Suprapubic skin (tissue), 4 donors: ENCODE measurements around the gene SLC26A9. TPM values are rescaled to one million over a fixed set of nuclear protein-coding genes. Genes with fewer than 3 reads are reported as not detected.

ENCODE experiments used
- DNase-seq, 2 donors: peaks; one replicate each; pipeline ENCODE4 v3.0.0-alpha.2; 2019; ENCODE audit warnings: low spot score in 2 of 2
- H3K27ac ChIP-seq: fragments of 200-600 bp; sonication (generic); one replicate; pipeline ENCODE4 v1.5.1; 2019
- H3K27me3 ChIP-seq: fragments of 200-600 bp; sonication (generic); one replicate; pipeline ENCODE4 v1.5.1; 2019
- H3K36me3 ChIP-seq: fragments of 200-600 bp; sonication (generic); one replicate; pipeline ENCODE4 v1.5.1; 2019
- H3K4me1 ChIP-seq: fragments of 200-600 bp; sonication (generic); one replicate; pipeline ENCODE4 v1.5.1; 2019
- H3K4me3 ChIP-seq: fragments of 200-600 bp; sonication (generic); one replicate; pipeline ENCODE4 v1.5.1; 2019; ENCODE audit warnings: mild to moderate bottlenecking
- H3K9me3 ChIP-seq: fragments of 200-600 bp; sonication (generic); one replicate; pipeline ENCODE4 v1.5.1; 2019
- EP300 ChIP-seq: sonication (generic); formaldehyde crosslinking; IDR thresholded peaks from one replicate; pipeline ENCODE4 v1.6.1; 2017; ENCODE audit warnings: antibody characterized with exemption
- POLR2A ChIP-seq, 2 donors: fragments of 450-650 bp; IDR thresholded peaks; one replicate each; pipeline ENCODE4 v1.6.1; 2017; ENCODE audit warnings: antibody characterized with exemption in 2 of 2, mild to moderate bottlenecking in 2 of 2, moderate library complexity in 2 of 2
- POLR2AphosphoS5 ChIP-seq, 3 donors: sonication (generic); formaldehyde crosslinking; IDR thresholded peaks; one replicate each; pipeline ENCODE4 v1.6.1; 2017; ENCODE audit warnings: antibody characterized with exemption in 3 of 3
- WGBS: methylation state at CpG from one replicate; pipeline ENCODE4 v1.1.5; 2018; 5-methylcytosine and 5-hydroxymethylcytosine counted together
- total RNA-seq, 4 donors: library from RNA; depleted of rRNA; stranded (reverse); fragments of >200 nt; gene quantifications; one replicate each; pipeline ENCODE4 v1.1.0, GENCODE V29; 2016
- TF ChIP-seq, protein P1 (sequence below), 2 donors: fragments of 200-600 bp in 1 of 2; fragments of 450-650 bp in 1 of 2; sonication (generic) in 1 of 2; IDR thresholded peaks; one replicate each; pipeline ENCODE4 v1.5.1; 2016 to 2019; ENCODE audit warnings: antibody characterized with exemption in 2 of 2, mild to moderate bottlenecking in 1 of 2, moderate library complexity in 1 of 2

SLC26A9 gene
- total RNA-seq, 4 donors from 2014 or later = 5.7 to 7.2 (median 6.6) TPM

- Histone ChIP-seq H3K4me1 (no peaks in the 10 kb centered on the region), H3K4me3 (no peak overlapping the region), H3K27ac (no peak overlapping the region), H3K9me3 (no peaks in the 10 kb centered on the region), H3K36me3 (no peaks in the 10 kb centered on the region), H3K27me3 (peaks cover 21% of the 10 kb centered on the region)
- TF ChIP-seq POLR2AphosphoS5 (IDR thresholded peaks at IDR 0.05) (no peak), EP300 (no peak), POLR2A (IDR thresholded peaks at IDR 0.05) (no peak)
- TF ChIP-seq, protein P1, sequence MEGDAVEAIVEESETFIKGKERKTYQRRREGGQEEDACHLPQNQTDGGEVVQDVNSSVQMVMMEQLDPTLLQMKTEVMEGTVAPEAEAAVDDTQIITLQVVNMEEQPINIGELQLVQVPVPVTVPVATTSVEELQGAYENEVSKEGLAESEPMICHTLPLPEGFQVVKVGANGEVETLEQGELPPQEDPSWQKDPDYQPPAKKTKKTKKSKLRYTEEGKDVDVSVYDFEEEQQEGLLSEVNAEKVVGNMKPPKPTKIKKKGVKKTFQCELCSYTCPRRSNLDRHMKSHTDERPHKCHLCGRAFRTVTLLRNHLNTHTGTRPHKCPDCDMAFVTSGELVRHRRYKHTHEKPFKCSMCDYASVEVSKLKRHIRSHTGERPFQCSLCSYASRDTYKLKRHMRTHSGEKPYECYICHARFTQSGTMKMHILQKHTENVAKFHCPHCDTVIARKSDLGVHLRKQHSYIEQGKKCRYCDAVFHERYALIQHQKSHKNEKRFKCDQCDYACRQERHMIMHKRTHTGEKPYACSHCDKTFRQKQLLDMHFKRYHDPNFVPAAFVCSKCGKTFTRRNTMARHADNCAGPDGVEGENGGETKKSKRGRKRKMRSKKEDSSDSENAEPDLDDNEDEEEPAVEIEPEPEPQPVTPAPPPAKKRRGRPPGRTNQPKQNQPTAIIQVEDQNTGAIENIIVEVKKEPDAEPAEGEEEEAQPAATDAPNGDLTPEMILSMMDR (IDR thresholded peaks at IDR 0.05) = no peak
- peak; percentile 2 to 7 for DNase-seq
- WGBS = 96% methylated on average over 8 of the region's 8 CpGs
Observed at GRCh38 chr1:205926636-205927035, 16.6 kb downstream of the SLC26A9 start.

- 79% methylated on average over 5 of the region's 5 CpGs for WGBS
- no peaks in the 10 kb centered on the region for H3K9me3 ChIP-seq
- no peak overlapping the region for H3K27ac ChIP-seq
- H3K27me3 ChIP-seq = peaks cover 21% of the 10 kb centered on the region
- TF ChIP-seq, protein P1 (IDR thresholded peaks at IDR 0.05) = no peak
- TF ChIP-seq EP300 = no peak
- no peak for TF ChIP-seq POLR2A (IDR thresholded peaks at IDR 0.05)
- no peak for TF ChIP-seq POLR2AphosphoS5 (IDR thresholded peaks at IDR 0.05)
- no peaks in the 10 kb centered on the region for H3K36me3 ChIP-seq
- H3K4me3 ChIP-seq = no peak overlapping the region
- no peaks in the 10 kb centered on the region for H3K4me1 ChIP-seq
- peak in 1 of 2 donors; percentile 48 for DNase-seq
Observed at GRCh38 chr1:205926213-205926612, 17.0 kb downstream of the SLC26A9 start.

DNA sequence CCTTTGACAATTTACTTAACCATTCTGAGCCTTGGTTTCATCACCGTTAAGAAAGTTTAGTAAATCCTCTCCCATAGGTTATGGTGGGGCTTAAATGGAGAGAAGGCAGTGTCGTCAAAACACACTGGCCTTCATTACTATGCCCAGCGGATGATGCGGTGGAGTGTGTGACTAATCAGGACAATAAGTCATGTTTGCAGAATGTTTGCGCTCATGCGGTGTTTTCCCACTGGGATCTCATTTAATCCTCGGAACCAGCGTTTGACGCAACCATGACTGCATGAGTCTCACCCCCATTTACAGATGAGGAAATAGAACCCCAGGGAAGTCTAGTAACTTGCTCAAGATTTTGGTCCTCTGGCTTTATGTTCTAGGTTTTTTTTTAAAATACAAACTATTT lies 17.5 kb downstream of the SLC26A9 start:
- Histone ChIP-seq H3K4me1 (no peaks in the 10 kb centered on the region), H3K27me3 (peaks cover 16% of the 10 kb centered on the region), H3K4me3 (no peak overlapping the region), H3K27ac (no peak overlapping the region), H3K36me3 (no peaks in the 10 kb centered on the region), H3K9me3 (no peaks in the 10 kb centered on the region)
- 74% methylated on average over 9 of the region's 9 CpGs for WGBS
- TF ChIP-seq POLR2AphosphoS5 (IDR thresholded peaks at IDR 0.05) (no peak), POLR2A (IDR thresholded peaks at IDR 0.05) (no peak)
- TF ChIP-seq, protein P1 (IDR thresholded peaks at IDR 0.05) = no peak
- peak; percentile 20 to 61 for DNase-seq

GRCh38 chr1:205924460-205924790 lies 18.8 kb downstream of the SLC26A9 start:
- H3K27me3 ChIP-seq = peaks cover 11% of the 10 kb centered on the region
- H3K36me3 ChIP-seq = no peaks in the 10 kb centered on the region
- H3K27ac ChIP-seq = no peak overlapping the region
- no peaks in the 10 kb centered on the region for H3K9me3 ChIP-seq
- H3K4me3 ChIP-seq = no peak overlapping the region
- H3K4me1 ChIP-seq = peaks cover under 1% of the 10 kb centered on the region
- no peak for DNase-seq
- TF ChIP-seq, protein P1 (IDR thresholded peaks at IDR 0.05) = no peak
- TF ChIP-seq POLR2A (IDR thresholded peaks at IDR 0.05) (no peak), EP300 (no peak), POLR2AphosphoS5 (IDR thresholded peaks at IDR 0.05) (no peak)

DNA sequence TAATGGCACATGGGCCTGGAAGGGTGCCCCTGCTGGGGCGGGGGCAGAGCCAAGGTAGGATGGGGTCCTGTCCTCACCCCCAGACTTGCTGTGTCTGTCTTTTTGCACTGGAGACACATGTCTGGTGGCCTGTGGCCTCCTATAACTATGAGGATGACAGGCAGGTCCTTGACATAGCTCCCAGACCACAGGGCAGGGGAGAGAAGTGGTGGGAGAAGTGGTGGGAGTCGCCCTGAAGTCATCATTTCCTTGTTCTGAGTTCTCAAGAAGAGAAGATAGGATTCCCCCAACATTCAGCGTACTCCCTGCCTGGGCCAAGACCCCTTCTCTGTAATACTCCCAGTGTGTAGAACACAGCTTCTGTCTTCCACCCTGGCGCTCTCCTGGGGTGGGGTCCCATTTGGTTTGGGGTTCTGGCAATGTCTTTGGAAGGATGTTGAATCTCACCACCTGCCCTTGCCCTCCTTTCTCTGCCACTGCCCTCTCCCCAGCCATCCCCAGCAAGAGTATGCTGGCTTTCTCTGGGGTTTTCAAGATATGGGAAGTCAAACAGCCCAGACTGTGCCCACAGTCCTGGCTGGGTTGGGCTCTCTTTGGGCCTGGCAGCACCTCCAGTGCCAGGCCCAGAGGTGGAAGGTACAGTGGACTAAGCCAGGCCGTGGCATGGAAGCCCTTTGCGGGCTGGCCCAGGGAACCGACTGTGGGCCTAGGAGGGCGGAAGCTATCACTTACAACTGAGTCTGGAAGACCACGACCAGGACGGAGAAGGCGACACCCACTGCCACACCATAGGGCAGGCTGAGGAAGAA lies 19.4 kb downstream of the SLC26A9 start:
- no peaks in the 10 kb centered on the region for H3K36me3 ChIP-seq
- WGBS = 97% methylated on average over 9 of the region's 11 CpGs
- no peak overlapping the region for H3K27ac ChIP-seq
- H3K27me3 ChIP-seq = peaks cover 6% of the 10 kb centered on the region
- peak; percentile 33 to 56 for DNase-seq
- no peaks in the 10 kb centered on the region for H3K9me3 ChIP-seq
- no peak overlapping the region for H3K4me3 ChIP-seq
- H3K4me1 ChIP-seq = peaks cover 2% of the 10 kb centered on the region
- no peak for TF ChIP-seq POLR2AphosphoS5 (IDR thresholded peaks at IDR 0.05)
- TF ChIP-seq, protein P1 (IDR thresholded peaks at IDR 0.05) = no peak
- no peak for TF ChIP-seq EP300
